ENCODE results near the gene MLLT10. TPM values are rescaled to one million over a fixed set of nuclear protein-coding genes. Genes with fewer than 3 reads are reported as not detected.
A peak's percentile ranks its signal among the peaks of the same experiment; 100 is the strongest.
"Not testable (repeated sequence)": the region's sequence is repeated elsewhere in the genome, so short reads cannot be mapped to it uniquely, and the experiment has no call there.

MLLT10 gene
- total RNA-seq, 1 donor: 37.6 TPM

DNA sequence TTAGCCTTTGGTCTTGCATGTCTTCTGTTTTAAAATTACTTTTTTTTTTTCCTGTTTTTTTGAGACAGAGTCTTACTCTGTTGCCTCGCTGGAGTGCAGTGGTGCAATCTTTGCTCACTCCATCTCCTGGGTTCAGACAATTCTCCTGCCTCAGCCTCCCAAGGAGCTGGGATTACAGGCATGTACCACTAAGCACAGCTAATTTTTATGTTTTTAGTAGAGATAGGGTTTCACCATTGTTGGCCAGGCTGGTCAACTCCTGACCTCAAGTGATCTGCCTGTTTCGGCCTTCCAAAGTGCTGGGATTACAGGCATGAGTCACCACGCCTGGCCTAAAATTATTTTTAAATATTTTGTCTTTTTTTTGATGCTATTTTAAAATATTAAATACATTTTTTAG, 38.5 kb downstream of the MLLT10 start:
- no peak overlapping the region for H3K4me2 ChIP-seq (ENCODE audit: insufficient read depth, low read length)
- H3K9me3 ChIP-seq (ENCODE audit: low read depth, low read length): no peaks in the 10 kb centered on the region
- H2AFZ ChIP-seq (ENCODE audit: low read length): no peak overlapping the region
- peak overlapping the region; percentile 42 for H3K27ac ChIP-seq (ENCODE audit: low read depth, low read length)
- no peaks in the 10 kb centered on the region for H3K27me3 ChIP-seq (ENCODE audit: insufficient read depth, low read length)
- H4K20me1 ChIP-seq (ENCODE audit: insufficient read depth, low read length): peaks cover 29% of the 10 kb centered on the region
- no peak overlapping the region for H3K4me3 ChIP-seq (ENCODE audit: insufficient read depth, low read length)
- H3K4me1 ChIP-seq (ENCODE audit: insufficient read depth, low read length): peaks cover 6% of the 10 kb centered on the region
- TF ChIP-seq, protein P1, sequence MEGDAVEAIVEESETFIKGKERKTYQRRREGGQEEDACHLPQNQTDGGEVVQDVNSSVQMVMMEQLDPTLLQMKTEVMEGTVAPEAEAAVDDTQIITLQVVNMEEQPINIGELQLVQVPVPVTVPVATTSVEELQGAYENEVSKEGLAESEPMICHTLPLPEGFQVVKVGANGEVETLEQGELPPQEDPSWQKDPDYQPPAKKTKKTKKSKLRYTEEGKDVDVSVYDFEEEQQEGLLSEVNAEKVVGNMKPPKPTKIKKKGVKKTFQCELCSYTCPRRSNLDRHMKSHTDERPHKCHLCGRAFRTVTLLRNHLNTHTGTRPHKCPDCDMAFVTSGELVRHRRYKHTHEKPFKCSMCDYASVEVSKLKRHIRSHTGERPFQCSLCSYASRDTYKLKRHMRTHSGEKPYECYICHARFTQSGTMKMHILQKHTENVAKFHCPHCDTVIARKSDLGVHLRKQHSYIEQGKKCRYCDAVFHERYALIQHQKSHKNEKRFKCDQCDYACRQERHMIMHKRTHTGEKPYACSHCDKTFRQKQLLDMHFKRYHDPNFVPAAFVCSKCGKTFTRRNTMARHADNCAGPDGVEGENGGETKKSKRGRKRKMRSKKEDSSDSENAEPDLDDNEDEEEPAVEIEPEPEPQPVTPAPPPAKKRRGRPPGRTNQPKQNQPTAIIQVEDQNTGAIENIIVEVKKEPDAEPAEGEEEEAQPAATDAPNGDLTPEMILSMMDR (IDR thresholded peaks at IDR 0.05; ENCODE audit: extremely low read depth, low read depth, low read length): no peak
- H3K79me2 ChIP-seq (ENCODE audit: insufficient read depth, low read length): peaks cover 94% of the 10 kb centered on the region
- no peaks in the 10 kb centered on the region for H3K36me3 ChIP-seq (ENCODE audit: insufficient read depth, low read length)
- peak; percentile 56 for DNase-seq (ENCODE audit: insufficient read length, low spot score, missing footprints)

DNA sequence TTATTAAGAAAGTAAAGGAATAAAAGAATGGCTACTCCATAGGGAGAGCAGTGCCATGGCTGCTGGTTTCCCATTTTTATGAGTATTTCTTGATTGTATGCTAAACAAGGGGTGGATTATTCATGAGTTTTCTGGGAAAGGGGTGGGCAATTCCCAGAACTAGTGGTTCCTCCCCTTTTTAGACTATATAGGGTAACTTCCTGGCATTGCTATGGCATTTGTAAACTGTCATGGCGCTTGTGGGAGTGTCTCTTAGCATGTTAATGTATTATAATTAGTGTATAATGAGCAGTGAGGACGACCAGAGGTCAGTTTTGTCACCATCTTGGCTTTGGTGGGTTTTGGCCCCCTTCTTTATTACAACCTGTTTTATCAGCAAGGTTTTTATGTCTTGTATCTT, 40.5 kb downstream of the MLLT10 start:
- not testable (repeated sequence) for H3K27ac ChIP-seq (ENCODE audit: low read depth, low read length); DNase-seq (ENCODE audit: insufficient read length, low spot score, missing footprints); H3K9me3 ChIP-seq (ENCODE audit: low read depth, low read length); H3K4me2 ChIP-seq (ENCODE audit: insufficient read depth, low read length); H3K4me1 ChIP-seq (ENCODE audit: insufficient read depth, low read length); H3K4me3 ChIP-seq (ENCODE audit: insufficient read depth, low read length); H2AFZ ChIP-seq (ENCODE audit: low read length); H3K36me3 ChIP-seq (ENCODE audit: insufficient read depth, low read length); H3K27me3 ChIP-seq (ENCODE audit: insufficient read depth, low read length)
- peaks cover 95% of the 10 kb centered on the region for H3K79me2 ChIP-seq (ENCODE audit: insufficient read depth, low read length)
- peaks cover 24% of the 10 kb centered on the region for H4K20me1 ChIP-seq (ENCODE audit: insufficient read depth, low read length)

DNA sequence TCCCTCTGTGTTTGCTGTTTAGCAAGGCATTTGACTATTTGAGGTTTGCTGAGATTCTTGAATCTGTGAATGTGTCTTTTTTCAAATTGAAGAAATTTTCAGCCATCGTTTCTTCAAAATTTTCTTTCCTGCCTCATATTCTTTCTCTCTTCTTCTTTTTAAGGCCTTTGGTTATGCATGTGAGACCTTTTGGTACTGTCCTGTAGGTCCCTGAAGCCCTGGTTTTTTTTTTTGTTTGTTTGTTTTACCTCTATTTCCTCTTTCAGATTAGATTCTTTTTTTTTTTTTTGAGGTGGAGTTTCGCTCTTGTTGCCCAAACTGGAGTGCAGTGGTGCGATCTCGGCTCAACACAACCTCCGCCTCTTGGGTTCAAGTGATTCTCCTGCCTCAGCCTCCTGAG, 45.3 kb downstream of the MLLT10 start:
- no peak overlapping the region for H3K4me3 ChIP-seq (ENCODE audit: insufficient read depth, low read length)
- DNase-seq (ENCODE audit: insufficient read length, low spot score, missing footprints): no peak
- TF ChIP-seq, protein P1 (IDR thresholded peaks at IDR 0.05; ENCODE audit: extremely low read depth, low read depth, low read length): no peak
- H3K4me1 ChIP-seq (ENCODE audit: insufficient read depth, low read length): peaks cover 4% of the 10 kb centered on the region
- H3K4me2 ChIP-seq (ENCODE audit: insufficient read depth, low read length): no peak overlapping the region
- no peaks in the 10 kb centered on the region for H3K27me3 ChIP-seq (ENCODE audit: insufficient read depth, low read length)
- H4K20me1 ChIP-seq (ENCODE audit: insufficient read depth, low read length): peaks cover 18% of the 10 kb centered on the region
- no peaks in the 10 kb centered on the region for H3K36me3 ChIP-seq (ENCODE audit: insufficient read depth, low read length)
- H3K9me3 ChIP-seq (ENCODE audit: low read depth, low read length): no peaks in the 10 kb centered on the region
- peaks cover 93% of the 10 kb centered on the region for H3K79me2 ChIP-seq (ENCODE audit: insufficient read depth, low read length)
- H2AFZ ChIP-seq (ENCODE audit: low read length): no peak overlapping the region
- no peak overlapping the region for H3K27ac ChIP-seq (ENCODE audit: low read depth, low read length)

DNA sequence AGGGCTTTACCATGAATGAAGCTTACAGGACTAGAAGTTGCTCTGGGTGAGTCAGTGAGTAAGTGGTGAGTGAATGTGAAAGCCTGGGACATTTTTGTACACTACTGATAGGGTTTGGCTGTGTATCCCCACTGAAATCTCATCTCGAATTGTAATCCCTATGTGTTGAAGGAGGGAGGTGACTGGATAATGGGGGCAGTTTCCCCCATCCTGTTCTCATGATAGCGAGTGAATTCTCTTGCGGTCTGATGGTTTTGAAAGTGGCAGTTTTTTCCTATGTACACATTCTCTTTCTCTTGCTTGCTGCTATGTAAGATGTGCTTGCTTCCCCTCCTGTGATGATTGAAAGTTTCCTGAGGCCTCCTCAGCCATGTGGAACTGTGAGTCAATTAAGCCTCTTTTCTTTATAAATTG, 47.4 kb downstream of the MLLT10 start:
- peaks cover 13% of the 10 kb centered on the region for H4K20me1 ChIP-seq (ENCODE audit: insufficient read depth, low read length)
- peak overlapping the region; percentile 12 for H3K27ac ChIP-seq (ENCODE audit: low read depth, low read length)
- not testable (repeated sequence) for H3K4me1 ChIP-seq (ENCODE audit: insufficient read depth, low read length); H3K4me3 ChIP-seq (ENCODE audit: insufficient read depth, low read length); H3K4me2 ChIP-seq (ENCODE audit: insufficient read depth, low read length); H3K36me3 ChIP-seq (ENCODE audit: insufficient read depth, low read length); H2AFZ ChIP-seq (ENCODE audit: low read length); DNase-seq (ENCODE audit: insufficient read length, low spot score, missing footprints); H3K9me3 ChIP-seq (ENCODE audit: low read depth, low read length); H3K27me3 ChIP-seq (ENCODE audit: insufficient read depth, low read length)
- peaks cover 91% of the 10 kb centered on the region for H3K79me2 ChIP-seq (ENCODE audit: insufficient read depth, low read length)

DNA sequence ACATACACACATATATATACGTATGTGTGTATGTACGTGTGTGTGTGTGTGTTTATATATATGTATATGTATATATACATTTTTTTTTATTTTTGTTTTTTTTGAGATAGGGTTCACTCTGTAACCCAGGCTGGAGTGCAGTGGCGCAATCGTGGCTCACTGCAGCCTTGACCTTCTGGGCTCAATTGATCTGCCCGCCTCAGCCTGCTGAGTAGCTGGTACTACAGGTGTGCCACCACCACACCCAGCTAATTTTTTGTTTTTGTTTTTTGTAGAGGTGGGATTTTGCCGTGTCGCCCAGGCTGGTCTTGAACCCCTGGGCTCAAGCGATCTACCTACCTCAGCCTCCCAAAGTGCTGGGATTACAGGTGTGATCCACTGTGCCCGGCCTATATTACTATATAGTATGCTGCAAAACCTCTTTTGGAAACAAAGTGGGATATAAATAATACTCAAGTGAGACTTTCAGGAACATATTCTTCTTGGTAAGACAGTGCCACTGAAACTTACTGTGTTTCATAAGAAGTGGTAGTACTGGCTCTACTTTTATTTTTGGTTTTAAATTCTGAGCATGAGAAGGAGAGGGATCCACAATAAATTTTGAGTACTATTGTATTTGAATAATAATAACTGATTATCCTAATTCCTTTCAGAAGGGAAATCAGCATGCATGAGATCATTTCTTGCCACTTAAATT, 51.0 kb downstream of the MLLT10 start:
- H3K79me2 ChIP-seq (ENCODE audit: insufficient read depth, low read length): peaks cover 86% of the 10 kb centered on the region
- peaks cover 5% of the 10 kb centered on the region for H3K36me3 ChIP-seq (ENCODE audit: insufficient read depth, low read length)
- H3K4me2 ChIP-seq (ENCODE audit: insufficient read depth, low read length): no peak overlapping the region
- H4K20me1 ChIP-seq (ENCODE audit: insufficient read depth, low read length): peaks cover 8% of the 10 kb centered on the region
- DNase-seq (ENCODE audit: insufficient read length, low spot score, missing footprints): no peak
- H3K27ac ChIP-seq (ENCODE audit: low read depth, low read length): no peak overlapping the region
- H2AFZ ChIP-seq (ENCODE audit: low read length): no peak overlapping the region
- no peaks in the 10 kb centered on the region for H3K27me3 ChIP-seq (ENCODE audit: insufficient read depth, low read length)
- H3K4me3 ChIP-seq (ENCODE audit: insufficient read depth, low read length): no peak overlapping the region
- H3K4me1 ChIP-seq (ENCODE audit: insufficient read depth, low read length): peaks cover 4% of the 10 kb centered on the region
- TF ChIP-seq, protein P1 (IDR thresholded peaks at IDR 0.05; ENCODE audit: extremely low read depth, low read depth, low read length): no peak
- H3K9me3 ChIP-seq (ENCODE audit: low read depth, low read length): no peaks in the 10 kb centered on the region

Data from osteoblast (primary cell).